CD4-positive, CD25-positive, alpha-beta regulatory T cell (primary cell): ENCODE data around the gene UHRF1. TPM values are rescaled to one million over a fixed set of nuclear protein-coding genes. Genes with fewer than 3 reads are reported as not detected.

ENCODE experiments used
- ATAC-seq, 2 donors: fragments of 150-1000 bp; cut with Tn5 transposase; one replicate each; pipeline ENCODE4 v1.10.0; 2021; ENCODE audit warnings: low read depth in 2 of 2, moderate number of reproducible peaks in 2 of 2, moderate library complexity in 1 of 2
- DNase-seq, 3 donors: peaks; one replicate each; pipeline versions ENCODE4 v3.0.0 to v3.0.0-alpha.2; 2012 to 2022; ENCODE audit warnings: mixed read lengths in 1 of 3
- H3K27ac ChIP-seq: one replicate; pipeline ENCODE4 v1.7.0; 2013; ENCODE audit warnings: mild to moderate bottlenecking, low read length; ENCODE audit not compliant: insufficient read depth, poor library complexity, severe bottlenecking
- H3K27me3 ChIP-seq: one replicate; pipeline ENCODE4 v1.7.0; 2013; ENCODE audit warnings: low read length; ENCODE audit not compliant: control insufficient read depth, insufficient read depth
- H3K36me3 ChIP-seq: one replicate; pipeline ENCODE4 v1.7.0; 2013; ENCODE audit warnings: mild to moderate bottlenecking, low read length, moderate library complexity; ENCODE audit not compliant: control insufficient read depth, insufficient read depth
- H3K4me1 ChIP-seq: 2 replicates; pipeline ENCODE4 v1.7.0; 2013; ENCODE audit warnings: mild to moderate bottlenecking, low read length; ENCODE audit not compliant: insufficient read depth, control insufficient read depth, poor library complexity, severe bottlenecking
- H3K4me3 ChIP-seq: one replicate; pipeline ENCODE4 v1.7.0; 2013; ENCODE audit warnings: low read depth, mild to moderate bottlenecking, low read length, moderate library complexity
- H3K9me3 ChIP-seq, 2 experiments: 1 replicate in 1 of 2; 2 replicates in 1 of 2; pipeline ENCODE4 v1.7.0; 2013; ENCODE audit warnings: low read length in 2 of 2, mild to moderate bottlenecking in 1 of 2, moderate library complexity in 1 of 2; ENCODE audit not compliant: control insufficient read depth in 2 of 2
- H3K27ac Mint-ChIP-seq, 3 donors: one replicate each; pipeline ENCODE4 v1.8.0; 2020 to 2022; ENCODE audit warnings: mild to moderate bottlenecking in 3 of 3, mixed read lengths in 3 of 3, moderate library complexity in 2 of 3
- H3K27me3 Mint-ChIP-seq: one replicate; pipeline ENCODE4 v1.8.0; 2022; ENCODE audit warnings: mild to moderate bottlenecking, mixed read lengths
- H3K36me3 Mint-ChIP-seq: one replicate; pipeline ENCODE4 v1.8.0; 2020; ENCODE audit warnings: mixed read lengths
- H3K4me1 Mint-ChIP-seq, 4 donors: one replicate each; pipeline ENCODE4 v1.8.0; 2020 to 2022; ENCODE audit warnings: mixed read lengths in 4 of 4, mild to moderate bottlenecking in 1 of 4
- H3K4me3 Mint-ChIP-seq, 4 donors: one replicate each; pipeline ENCODE4 v1.8.0; 2020 to 2022; ENCODE audit warnings: mild to moderate bottlenecking in 4 of 4, mixed read lengths in 4 of 4, moderate library complexity in 3 of 4
- H3K9me3 Mint-ChIP-seq, 7 donors: one replicate each; pipeline ENCODE4 v1.8.0; 2020 to 2022; ENCODE audit warnings: mixed read lengths in 7 of 7, mild to moderate bottlenecking in 3 of 7, moderate library complexity in 2 of 7
- polyA plus RNA-seq, 4 donors: library from polyadenylated mRNA; unstranded; fragments of 300-500 nt; fragmentation: Illumina TruSeq; gene quantifications; one replicate each; pipeline ENCODE4 v1.2.3, GENCODE V29; 2021
- total RNA-seq: library from RNA; stranded (reverse); gene quantifications from one replicate; pipeline ENCODE4 v1.2.3, GENCODE V29; 2022

Gene UHRF1
- total and polyA plus RNA-seq, 5 donors from 2014 or later: 0.57 to 2.7 (median 1.1) TPM

DNA sequence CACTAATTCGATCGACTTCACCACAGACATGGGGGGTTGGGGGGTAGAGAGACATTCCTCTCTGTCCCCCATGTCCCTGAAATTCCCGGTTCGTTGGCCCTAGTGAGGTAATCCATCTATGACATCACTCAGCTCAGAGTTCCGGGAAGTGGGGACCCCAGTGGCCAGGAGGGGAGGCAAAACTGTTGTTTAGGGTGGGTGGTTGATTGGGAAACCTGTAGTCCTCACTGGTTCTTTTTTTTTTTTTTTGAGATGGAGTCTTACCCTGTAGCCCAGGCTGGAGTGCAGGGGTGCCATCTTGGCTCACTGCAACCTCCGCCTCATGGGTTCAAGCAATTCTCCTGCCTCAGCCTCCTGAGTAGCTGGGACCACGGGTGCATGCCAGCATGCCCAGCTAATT is 6.5 kb upstream of the UHRF1 start, which contains the start of gene ARRDC5:
TSS of gene ARRDC5 (minus strand) at position 101 of the 400 bp plus-strand sequence. CDS start at position 30, 71 bp downstream.
- Mint-ChIP-seq H3K36me3 (peaks cover 6% of the 10 kb centered on the region), H3K27ac (peak within 1 kb of the TSS in 2 of 3 donors; percentile 25 to 61), H3K9me3 (no peaks in the 10 kb centered on the region), H3K27me3 (no peaks in the 10 kb centered on the region), H3K4me1 (peaks cover 0 to 12% (median 5%) of the 10 kb centered on the region in 4 donors), H3K4me3 (no peak within 1 kb of the TSS)
- Histone ChIP-seq H3K27me3 (no peaks in the 10 kb centered on the region), H3K4me3 (no peak within 1 kb of the TSS), H3K9me3 (no peaks in the 10 kb centered on the region), H3K27ac (no peak within 1 kb of the TSS), H3K36me3 (peaks cover 5% of the 10 kb centered on the region), H3K4me1 (no peaks in the 10 kb centered on the region)
- ATAC-seq (no peak), DNase-seq (no peak)

DNA sequence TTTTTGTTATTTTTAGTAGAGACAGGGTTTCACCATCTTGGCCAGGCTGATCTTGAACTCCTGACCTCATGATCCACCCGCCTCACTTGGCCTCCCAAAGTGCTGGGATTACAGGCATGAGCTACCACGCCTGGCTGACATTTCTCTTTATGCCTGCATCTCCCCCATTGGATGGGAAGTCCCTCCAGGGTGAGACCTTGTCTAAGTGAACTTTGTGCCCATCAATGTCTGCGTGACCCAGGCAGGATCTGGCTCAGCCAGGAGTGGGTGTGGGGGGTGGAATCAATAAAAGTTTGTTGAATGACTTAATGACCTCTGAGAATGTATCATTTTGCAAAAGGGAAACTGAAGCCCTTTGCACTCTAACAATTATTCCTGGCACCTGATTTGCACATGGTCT is 4.8 kb upstream of the UHRF1 start:
- Mint-ChIP-seq H3K9me3 (no peaks in the 10 kb centered on the region), H3K4me1 (peaks cover 5 to 22% (median 10%) of the 10 kb centered on the region in 4 donors)

DNA sequence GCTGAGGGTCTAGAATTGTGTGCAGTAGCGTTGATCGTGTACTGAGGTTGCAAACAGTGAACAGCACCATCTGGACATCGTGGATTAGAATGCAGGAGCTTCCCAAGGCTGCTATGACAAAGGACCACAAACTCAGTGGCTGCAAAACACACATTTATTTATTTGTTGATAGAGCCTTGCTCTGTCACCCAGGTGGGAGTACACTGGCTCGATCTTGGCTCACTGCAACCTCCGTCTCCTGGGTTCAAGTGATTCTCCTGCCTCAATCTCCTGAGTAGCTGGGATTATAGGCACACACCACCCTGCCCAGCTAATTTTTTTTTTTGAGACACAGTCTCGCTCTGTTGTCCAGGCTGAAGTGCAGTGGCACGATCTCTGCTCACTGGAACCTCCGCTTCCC is 2.3 kb upstream of the UHRF1 start:
- Histone ChIP-seq H3K36me3 (peaks cover 5% of the 10 kb centered on the region), H3K27ac (no peak overlapping the region), H3K27me3 (no peaks in the 10 kb centered on the region), H3K4me1 (peaks cover 30% of the 10 kb centered on the region), H3K4me3 (no peak overlapping the region), H3K9me3 (no peaks in the 10 kb centered on the region)
- H3K36me3 Mint-ChIP-seq: peaks cover 3% of the 10 kb centered on the region
- DNase-seq: no peak
- H3K27ac Mint-ChIP-seq: no peak overlapping the region
- no peak for ATAC-seq
- no peaks in the 10 kb centered on the region for H3K9me3 Mint-ChIP-seq
- H3K4me1 Mint-ChIP-seq: peaks cover 5 to 37% (median 18%) of the 10 kb centered on the region in 4 donors
- H3K4me3 Mint-ChIP-seq: peak overlapping the region in 2 of 4 donors; percentile 47 to 49
- no peaks in the 10 kb centered on the region for H3K27me3 Mint-ChIP-seq

More for the DNA sequence above, 4.8 kb upstream of the UHRF1 start:
- no peaks in the 10 kb centered on the region for H3K27me3 Mint-ChIP-seq
- H3K36me3 ChIP-seq: peaks cover 5% of the 10 kb centered on the region
- H3K9me3 ChIP-seq: no peaks in the 10 kb centered on the region
- peak overlapping the region in 1 of 4 donors; percentile 29 for H3K4me3 Mint-ChIP-seq
- no peak overlapping the region for H3K4me3 ChIP-seq
- no peak for ATAC-seq
- DNase-seq: no peak
- H3K4me1 ChIP-seq: peaks cover 12% of the 10 kb centered on the region
- no peak overlapping the region for H3K27ac ChIP-seq
- peaks cover 6% of the 10 kb centered on the region for H3K36me3 Mint-ChIP-seq
- no peak overlapping the region for H3K27ac Mint-ChIP-seq
- H3K27me3 ChIP-seq: no peaks in the 10 kb centered on the region

DNA sequence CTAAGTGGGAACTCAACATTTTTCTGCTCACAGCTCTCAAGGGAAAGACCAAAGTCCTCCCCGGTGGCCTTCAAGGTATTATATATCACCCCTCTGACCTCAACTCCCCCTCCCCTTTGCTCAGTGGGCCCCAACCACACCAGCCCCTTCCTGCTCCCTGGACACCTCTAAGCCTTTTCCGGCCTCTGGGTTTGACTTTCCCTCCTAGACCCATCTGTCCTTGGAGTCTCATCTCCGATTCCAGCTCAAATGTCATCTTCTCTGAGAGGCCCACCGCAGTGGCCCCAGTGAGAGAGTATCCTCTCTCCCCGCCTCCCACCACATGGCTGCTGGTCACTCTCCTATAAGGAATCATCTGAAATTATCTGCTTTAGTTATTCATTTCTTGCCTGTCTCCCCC is 941 bp upstream of the UHRF1 start:
- Mint-ChIP-seq H3K36me3 (no peaks in the 10 kb centered on the region), H3K27ac (peak overlapping the region in 2 of 3 donors; percentile 52 to 86), H3K9me3 (no peaks in the 10 kb centered on the region), H3K4me1 (peaks cover 5 to 49% (median 22%) of the 10 kb centered on the region in 4 donors), H3K27me3 (no peaks in the 10 kb centered on the region), H3K4me3 (peak overlapping the region; percentile 36 to 86 (median 74))
- H3K27me3 ChIP-seq: no peaks in the 10 kb centered on the region
- H3K9me3 ChIP-seq: no peaks in the 10 kb centered on the region
- no peak overlapping the region for H3K4me3 ChIP-seq
- peaks cover 5% of the 10 kb centered on the region for H3K36me3 ChIP-seq
- DNase-seq: no peak
- no peak for ATAC-seq
- H3K27ac ChIP-seq: no peak overlapping the region
- H3K4me1 ChIP-seq: peaks cover 44% of the 10 kb centered on the region

- Mint-ChIP-seq H3K27ac (no peak overlapping the region), H3K27me3 (no peaks in the 10 kb centered on the region), H3K9me3 (no peaks in the 10 kb centered on the region), H3K36me3 (no peaks in the 10 kb centered on the region), H3K4me1 (peaks cover 5 to 53% (median 22%) of the 10 kb centered on the region in 4 donors), H3K4me3 (peak overlapping the region; percentile 36 to 86 (median 74))
- Histone ChIP-seq H3K4me3 (no peak overlapping the region), H3K27ac (no peak overlapping the region), H3K9me3 (no peaks in the 10 kb centered on the region), H3K27me3 (no peaks in the 10 kb centered on the region), H3K36me3 (peaks cover 5% of the 10 kb centered on the region), H3K4me1 (peaks cover 48% of the 10 kb centered on the region)
- DNase-seq (no peak), ATAC-seq (no peak)
Observed at GRCh38 chr19:4908781-4909155, 533 bp upstream of the UHRF1 start.

DNA sequence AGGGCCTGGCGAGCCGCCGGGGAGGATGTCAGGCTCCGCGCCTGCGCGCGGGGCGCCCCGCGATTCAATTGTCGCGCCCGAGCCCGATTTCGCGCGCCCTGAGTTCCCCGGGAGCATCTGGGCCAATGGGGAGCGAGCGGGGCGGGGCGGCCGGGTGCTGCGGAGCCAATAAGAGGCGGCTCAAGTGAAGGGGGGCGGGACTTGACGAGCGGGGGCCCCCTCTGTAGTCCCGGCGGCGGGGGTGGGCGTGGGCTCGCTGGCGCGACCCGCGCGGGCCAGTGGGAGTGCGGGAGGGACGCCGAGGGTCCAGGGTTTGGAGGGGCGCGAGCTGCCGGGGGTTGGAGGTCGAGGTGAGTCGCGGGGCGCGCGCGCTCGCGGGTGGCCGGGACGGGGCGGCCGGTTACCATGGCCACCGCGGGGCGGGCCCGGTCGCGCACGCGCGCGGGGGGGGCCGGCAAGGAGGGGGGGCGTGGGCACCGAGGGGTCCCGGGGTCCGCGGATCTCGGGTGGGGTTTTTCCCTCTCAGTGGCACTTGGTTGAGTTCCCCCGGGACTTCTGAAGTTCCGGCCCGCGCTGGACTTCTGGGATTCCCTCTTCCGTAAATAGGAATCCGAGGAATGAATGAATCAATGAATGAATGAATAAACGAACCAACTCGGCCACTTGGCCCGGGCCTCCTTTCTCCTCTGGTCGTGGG is 744 bp downstream of the UHRF1 start:
- H3K4me3 Mint-ChIP-seq: peak overlapping the region; percentile 93 to 100 (median 99)
- no peaks in the 10 kb centered on the region for H3K27me3 Mint-ChIP-seq
- Histone ChIP-seq H3K9me3 (no peaks in the 10 kb centered on the region), H3K36me3 (peaks cover 5% of the 10 kb centered on the region), H3K27me3 (no peaks in the 10 kb centered on the region), H3K4me3 (peak overlapping the region; percentile 83), H3K4me1 (peaks cover 61% of the 10 kb centered on the region), H3K27ac (peak overlapping the region; percentile 70)
- H3K9me3 Mint-ChIP-seq: no peaks in the 10 kb centered on the region
- peak; percentile 93 to 96 (median 94) for DNase-seq
- H3K36me3 Mint-ChIP-seq: peaks cover 7% of the 10 kb centered on the region
- ATAC-seq: peak; percentile 86 to 90
- peak overlapping the region in 1 of 3 donors; percentile 84 for H3K27ac Mint-ChIP-seq
- H3K4me1 Mint-ChIP-seq: peaks cover 9 to 66% (median 25%) of the 10 kb centered on the region in 4 donors

- peaks cover 9 to 73% (median 28%) of the 10 kb centered on the region in 4 donors for H3K4me1 Mint-ChIP-seq
- DNase-seq (peak in 1 of 3 donors; percentile 43), ATAC-seq (no peak)
- peak overlapping the region; percentile 70 for H3K27ac ChIP-seq
- peak overlapping the region; percentile 83 for H3K4me3 ChIP-seq
- no peaks in the 10 kb centered on the region for H3K9me3 Mint-ChIP-seq
- H3K9me3 ChIP-seq: no peaks in the 10 kb centered on the region
- H3K27me3 ChIP-seq: no peaks in the 10 kb centered on the region
- H3K27me3 Mint-ChIP-seq: no peaks in the 10 kb centered on the region
- peak overlapping the region; percentile 93 to 100 (median 99) for H3K4me3 Mint-ChIP-seq
- peaks cover 68% of the 10 kb centered on the region for H3K4me1 ChIP-seq
- H3K36me3 Mint-ChIP-seq: peaks cover 7% of the 10 kb centered on the region
- H3K27ac Mint-ChIP-seq: peak overlapping the region; percentile 82 to 99 (median 94)
- H3K36me3 ChIP-seq: peaks cover 5% of the 10 kb centered on the region
Observed at GRCh38 chr19:4910594-4911281, 1.4 kb downstream of the UHRF1 start.
